SH-SY5Y (cell line): ENCODE results near the gene BAHD1.

Experiments
- GATA2 ChIP-seq: IDR thresholded peaks from 2 replicates; pipeline ENCODE4 v1.6.1; 2011; ENCODE audit warnings: mild to moderate bottlenecking, low read depth, low read length
- GATA3 ChIP-seq: IDR thresholded peaks from 2 replicates; pipeline ENCODE4 v1.6.1; 2011; ENCODE audit warnings: low read depth, mild to moderate bottlenecking, low read length, moderate library complexity

GRCh38 chr15:40450047-40450446, 9.3 kb downstream of the BAHD1 start:
- TF ChIP-seq GATA2 (no peak), GATA3 (no peak)
